T-cell (primary cell): ENCODE data around the gene SLC45A3. TPM values are rescaled to one million over a fixed set of nuclear protein-coding genes. Genes with fewer than 3 reads are reported as not detected.
A peak's percentile ranks its signal among the peaks of the same experiment; 100 is the strongest.

Experiments used
- ATAC-seq, 4 experiments: fragments of 200-7000 bp in 3 of 4; fragments of 150-1000 bp in 1 of 4; cut with Tn5 transposase; replicated peaks in 1 of 4; 1 replicate in 3 of 4; 2 replicates in 1 of 4; pipeline ENCODE4 v1.10.0; 2021; ENCODE audit warnings: moderate library complexity in 3 of 4, mild to moderate bottlenecking in 2 of 4, moderate number of reproducible peaks in 1 of 4
- CTCF ChIA-PET, 2 donors: fragments of 300-600 bp; sonication (Branson Sonifier 250); formaldehyde crosslinking; loops; one replicate each; lab custom pipeline; 2022; ENCODE audit warnings: antibody characterized with exemption in 2 of 2; lab: Charles Lee
- POLR2A ChIA-PET, 2 donors: fragments of 300-600 bp; sonication (Branson Sonifier 250); formaldehyde crosslinking; loops; one replicate each; lab custom pipeline; 2022; ENCODE audit warnings: antibody characterized with exemption in 2 of 2; lab: Charles Lee
- DNase-seq, 35 experiments: peaks; one replicate each; pipeline versions ENCODE4 v3.0.0 to v3.0.0-alpha.2; 2013 to 2023
- H3K27ac ChIP-seq: one replicate; pipeline ENCODE4 v1.5.1; 2013; ENCODE audit warnings: low read length
- H3K27me3 ChIP-seq, 2 experiments: replicated peaks in 1 of 2; 1 replicate in 1 of 2; 2 replicates in 1 of 2; pipeline versions ENCODE4 v1.6.1 to v1.7.0; 2013; ENCODE audit warnings: low read length in 1 of 2, mixed read lengths in 1 of 2; ENCODE audit not compliant: control insufficient read depth in 2 of 2, insufficient read depth in 2 of 2; ENCODE audit errors: extremely low read depth in 1 of 2
- H3K36me3 ChIP-seq, 2 donors: 1 replicate in 1 of 2; 2 replicates in 1 of 2; pipeline versions ENCODE4 v1.6.1 to v1.7.0; 2013; ENCODE audit warnings: low read length in 1 of 2; ENCODE audit not compliant: control insufficient read depth in 2 of 2, insufficient read depth in 1 of 2; ENCODE audit errors: extremely low read depth in 1 of 2
- H3K4me1 ChIP-seq, 2 experiments: 1 replicate in 1 of 2; 2 replicates in 1 of 2; pipeline versions ENCODE4 v1.6.1 to v1.7.0; 2013; ENCODE audit warnings: low read length in 2 of 2, mixed read lengths in 1 of 2; ENCODE audit not compliant: insufficient read depth in 2 of 2, control insufficient read depth in 1 of 2; ENCODE audit errors: extremely low read depth in 1 of 2
- H3K4me3 ChIP-seq, 2 donors: 1 replicate in 1 of 2; 2 replicates in 1 of 2; pipeline versions ENCODE4 v1.5.1 to v1.7.0; 2013; ENCODE audit warnings: mild to moderate bottlenecking in 2 of 2, low read length in 1 of 2, moderate library complexity in 1 of 2; ENCODE audit not compliant: control insufficient read depth in 1 of 2; ENCODE audit errors: extremely low read depth in 1 of 2
- H3K9me3 ChIP-seq: 2 replicates; pipeline ENCODE4 v1.7.0; 2013
- H3K27ac Mint-ChIP-seq, 2 donors: one replicate each; pipeline ENCODE4 v1.8.0; 2020 to 2021; ENCODE audit warnings: mild to moderate bottlenecking in 2 of 2, mixed read lengths in 2 of 2
- H3K27me3 Mint-ChIP-seq, 2 donors: one replicate each; pipeline ENCODE4 v1.8.0; 2021 to 2022; ENCODE audit warnings: mixed read lengths in 2 of 2
- H3K36me3 Mint-ChIP-seq: one replicate; pipeline ENCODE4 v1.8.0; 2021; ENCODE audit warnings: mixed read lengths
- H3K4me1 Mint-ChIP-seq, 3 donors: one replicate each; pipeline ENCODE4 v1.8.0; 2020 to 2022; ENCODE audit warnings: mixed read lengths in 3 of 3, mild to moderate bottlenecking in 1 of 3
- H3K4me3 Mint-ChIP-seq, 3 donors: one replicate each; pipeline ENCODE4 v1.8.0; 2020 to 2022; ENCODE audit warnings: mild to moderate bottlenecking in 3 of 3, mixed read lengths in 3 of 3, moderate library complexity in 3 of 3
- H3K9me3 Mint-ChIP-seq, 3 donors: one replicate each; pipeline ENCODE4 v1.8.0; 2020 to 2022; ENCODE audit warnings: mixed read lengths in 3 of 3
- WGBS: methylation state at CpG from one replicate; pipeline ENCODE4 v1.1.5; 2013; ENCODE audit warnings: missing lambda C conversion rate; ENCODE audit not compliant: insufficient coverage; 5-methylcytosine and 5-hydroxymethylcytosine counted together
- total RNA-seq, 35 experiments: library from RNA in 6 of 35; stranded (reverse) in 6 of 35; fragments of 120-200 nt in 1 of 35; gene quantifications; one replicate each; pipeline versions ENCODE4 v1.2.1 to v1.2.4 and lab custom pipeline; 2013 to 2026

Gene SLC45A3
- total RNA-seq, 5 donors from 2014 or later (not counting 1 experiment from before 2014, with no cell fraction given), result 0.35 to 2.1 (median 0.75) TPM

GRCh38 chr1:205612556-205612955, 67.8 kb downstream of the SLC45A3 start:
- POLR2A ChIA-PET, result interaction anchor here in 1 of 2 donors (0.6 kb wide), 1 partner anchor 12 kb away, joined by 3 read pairs; no protein-coding TSS in a partner anchor
- DNase-seq, result no peak
- ATAC-seq, result no peak
- no peaks in the 10 kb centered on the region for H3K27me3 Mint-ChIP-seq
- H3K4me1 Mint-ChIP-seq, result peaks cover 56 to 60% (median 56%) of the 10 kb centered on the region in 3 donors
- H3K27ac Mint-ChIP-seq, result no peak overlapping the region
- H3K4me3 ChIP-seq, result no peak overlapping the region
- CTCF ChIA-PET, result interaction anchor here in 1 of 2 donors (0.7 to 1.4 kb wide), 2 partner anchors 21 to 126 kb away, joined by 5 to 6 read pairs; no protein-coding TSS in a partner anchor
- WGBS, result no CpG with 5 or more reads among the region's 1 CpG
- H3K36me3 Mint-ChIP-seq, result peaks cover 41% of the 10 kb centered on the region
- no peaks in the 10 kb centered on the region for H3K27me3 ChIP-seq
- peaks cover 5 to 21% of the 10 kb centered on the region in 2 experiments for H3K4me1 ChIP-seq
- peaks cover 0 to 73% of the 10 kb centered on the region in 2 donors for H3K36me3 ChIP-seq
- H3K27ac ChIP-seq, result no peak overlapping the region
- no peaks in the 10 kb centered on the region for H3K9me3 ChIP-seq
- H3K9me3 Mint-ChIP-seq, result no peaks in the 10 kb centered on the region
- no peak overlapping the region for H3K4me3 Mint-ChIP-seq

DNA sequence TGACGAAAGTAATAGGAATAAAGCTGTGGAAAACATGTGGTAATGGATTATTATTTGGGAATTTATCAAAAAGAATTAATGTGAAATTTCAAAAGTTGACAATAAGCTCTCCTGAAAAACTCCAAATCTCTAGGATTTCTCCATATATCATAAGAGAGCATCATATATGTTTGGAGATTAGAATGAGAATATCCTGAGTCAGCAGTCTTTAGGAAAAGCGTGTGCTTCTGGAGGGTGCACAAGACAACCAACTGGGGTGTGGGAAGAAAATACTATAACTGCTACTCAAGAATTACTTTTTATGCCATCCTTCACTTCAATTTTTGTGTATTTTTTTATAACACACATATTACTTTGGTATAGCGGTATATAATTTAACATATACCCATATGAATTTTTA, 68.2 kb downstream of the SLC45A3 start:
- Mint-ChIP-seq H3K27me3 (no peaks in the 10 kb centered on the region), H3K27ac (no peak overlapping the region), H3K9me3 (no peaks in the 10 kb centered on the region), H3K4me1 (peaks cover 56 to 61% (median 56%) of the 10 kb centered on the region in 3 donors), H3K4me3 (no peak overlapping the region), H3K36me3 (peaks cover 41% of the 10 kb centered on the region)
- no CpG with 5 or more reads among the region's 3 CpGs for WGBS
- H3K27ac ChIP-seq, result no peak overlapping the region
- no peaks in the 10 kb centered on the region for H3K9me3 ChIP-seq
- ATAC-seq, result no peak
- no peak for DNase-seq
- ChIA-PET CTCF (interaction anchor here in 1 of 2 donors (0.7 to 1.4 kb wide), 2 partner anchors 20 to 127 kb away, joined by 5 to 6 read pairs; no protein-coding TSS in a partner anchor), POLR2A (interaction anchor here in 1 of 2 donors (0.6 kb wide), 1 partner anchor 11 kb away, joined by 3 read pairs; no protein-coding TSS in a partner anchor)
- no peaks in the 10 kb centered on the region for H3K27me3 ChIP-seq
- peaks cover 5 to 21% of the 10 kb centered on the region in 2 experiments for H3K4me1 ChIP-seq
- H3K36me3 ChIP-seq, result peaks cover 0 to 69% of the 10 kb centered on the region in 2 donors
- H3K4me3 ChIP-seq, result no peak overlapping the region

DNA sequence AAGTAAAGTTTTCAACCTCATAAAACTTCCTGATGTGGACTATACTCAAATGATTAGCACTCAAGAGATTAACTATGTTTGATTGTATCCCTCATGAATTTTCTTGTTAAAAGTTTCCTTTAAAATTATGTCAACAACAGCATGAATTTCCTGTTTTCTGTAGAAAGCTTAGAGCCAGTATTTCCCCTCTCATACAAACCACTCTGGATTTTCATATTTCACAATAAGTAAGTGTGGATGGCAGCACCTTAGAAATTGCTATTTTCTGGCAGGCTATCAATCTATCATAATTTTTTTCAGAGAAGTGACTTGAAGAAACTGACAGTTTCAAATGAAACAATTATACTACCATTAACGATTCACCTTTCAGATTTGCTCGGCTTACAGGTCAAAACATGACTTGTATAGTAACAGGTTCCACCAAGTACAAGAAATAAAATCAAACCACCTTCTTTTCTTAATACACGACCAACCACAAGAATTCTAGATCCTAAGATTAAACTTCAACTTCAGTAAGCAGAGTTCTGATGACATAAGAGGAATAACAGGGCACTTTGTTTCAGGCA, 69.3 kb downstream of the SLC45A3 start:
- H3K4me3 Mint-ChIP-seq, result peak overlapping the region in 1 of 3 donors; percentile 15
- H3K27me3 ChIP-seq, result no peaks in the 10 kb centered on the region
- H3K27ac Mint-ChIP-seq, result peak overlapping the region; percentile 82 to 86
- no peaks in the 10 kb centered on the region for H3K27me3 Mint-ChIP-seq
- CTCF ChIA-PET, result interaction anchor here in 1 of 2 donors (0.6 kb wide), 1 partner anchor 396 kb away, joined by 3 read pairs; no protein-coding TSS in a partner anchor
- peak overlapping the region; percentile 30 for H3K27ac ChIP-seq
- POLR2A ChIA-PET, result no interaction called here
- H3K9me3 ChIP-seq, result no peaks in the 10 kb centered on the region
- ATAC-seq (no peak), DNase-seq (no peak)
- peaks cover 6 to 62% of the 10 kb centered on the region in 2 donors for H3K36me3 ChIP-seq
- peaks cover 5 to 21% of the 10 kb centered on the region in 2 experiments for H3K4me1 ChIP-seq
- H3K9me3 Mint-ChIP-seq, result no peaks in the 10 kb centered on the region
- H3K4me3 ChIP-seq, result no peak overlapping the region
- H3K36me3 Mint-ChIP-seq, result peaks cover 39% of the 10 kb centered on the region
- WGBS, result 60% methylated on average over 1 of the region's 3 CpGs
- peaks cover 54 to 59% (median 54%) of the 10 kb centered on the region in 3 donors for H3K4me1 Mint-ChIP-seq

DNA sequence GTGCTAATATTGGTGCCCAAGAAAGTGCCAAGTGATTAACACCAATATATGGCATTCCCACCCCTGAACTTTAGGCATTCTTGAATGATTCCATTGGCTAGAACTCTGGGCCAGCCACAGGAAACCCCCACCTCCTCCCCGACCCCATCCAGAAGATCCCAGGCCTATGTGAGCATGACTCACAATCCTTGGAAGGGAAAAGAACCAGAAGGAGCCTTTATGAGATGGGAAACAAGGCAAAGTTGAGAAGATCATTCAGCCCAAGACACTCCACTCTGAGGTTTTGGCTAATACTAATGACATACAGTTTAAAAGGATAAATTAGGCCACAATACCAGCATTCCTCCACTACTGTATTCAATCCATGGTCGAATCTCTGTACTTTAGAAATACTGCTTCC, 70.3 kb downstream of the SLC45A3 start:
- Histone ChIP-seq H3K4me3 (no peak overlapping the region), H3K4me1 (peaks cover 5 to 19% of the 10 kb centered on the region in 2 experiments), H3K9me3 (no peaks in the 10 kb centered on the region), H3K27me3 (no peaks in the 10 kb centered on the region), H3K27ac (no peak overlapping the region), H3K36me3 (peaks cover 6 to 57% of the 10 kb centered on the region in 2 donors)
- CTCF ChIA-PET, result interaction anchor here (0.5 to 1.0 kb wide), 2 partner anchors 101 to 983 kb away, joined by 3 to 6 read pairs; no protein-coding TSS in a partner anchor
- peaks cover 46 to 56% (median 50%) of the 10 kb centered on the region in 3 donors for H3K4me1 Mint-ChIP-seq
- H3K9me3 Mint-ChIP-seq, result no peaks in the 10 kb centered on the region
- no CpG with 5 or more reads among the region's 2 CpGs for WGBS
- no peaks in the 10 kb centered on the region for H3K27me3 Mint-ChIP-seq
- H3K4me3 Mint-ChIP-seq, result no peak overlapping the region
- DNase-seq (no peak), ATAC-seq (no peak)
- H3K27ac Mint-ChIP-seq, result peak overlapping the region in 1 of 2 donors; percentile 48
- H3K36me3 Mint-ChIP-seq, result peaks cover 34% of the 10 kb centered on the region
- POLR2A ChIA-PET, result no interaction called here

Other genes with a start within 250 kb of the SLC45A3 start
- gene BLACAT1, start 224.5 kb downstream of the SLC45A3 start, total RNA-seq, result under 1 TPM in 3 of 5 donors, not detected in 2; 0.16 to 0.60 (median 0.30) TPM
- gene CDK18, start 175.8 kb downstream of the SLC45A3 start, total RNA-seq, result 1 to 10 TPM; 1.7 to 4.6 (median 2.1) TPM
- gene ELK4, start 48.5 kb downstream of the SLC45A3 start, total RNA-seq, result 100 to 1,000 TPM; 131 to 185 (median 173) TPM
- gene NUCKS1, start 69.7 kb upstream of the SLC45A3 start, total RNA-seq, result 100 to 1,000 TPM in 1 of 5 donors, 10 to 100 TPM in 4; 84.0 to 101 (median 94.6) TPM
- gene RAB29, start 95.0 kb upstream of the SLC45A3 start, total RNA-seq, result 10 to 100 TPM; 32.5 to 64.6 (median 46.8) TPM
- 10 to 100 TPM; 23.5 to 31.3 (median 27.4) TPM for gene SLC41A1, start 132.7 kb upstream of the SLC45A3 start, total RNA-seq
- 1 to 10 TPM in 4 of 5 donors, under 1 TPM in 1; 0.93 to 2.3 (median 1.3) TPM for gene PM20D1, start 169.6 kb upstream of the SLC45A3 start, total RNA-seq